ENCODE results near the gene TNFRSF13B. TPM values are rescaled to one million over a fixed set of nuclear protein-coding genes. Genes with fewer than 3 reads are reported as not detected.
"Not testable (repeated sequence)": the region's sequence is repeated elsewhere in the genome, so short reads cannot be mapped to it uniquely, and the experiment has no call there.

TNFRSF13B gene
- total and polyA plus RNA-seq, 2 experiments from 2014 or later = not detected

GRCh38 chr17:17018612-17019429 lies 46.9 kb upstream of the TNFRSF13B start:
- no peak overlapping the region for H3K4me3 ChIP-seq
- no peaks in the 10 kb centered on the region for H3K36me3 ChIP-seq
- peaks cover 4% of the 10 kb centered on the region for H3K27me3 ChIP-seq
- H3K4me1 ChIP-seq (ENCODE audit: low read depth) = peaks cover 12% of the 10 kb centered on the region
- TF ChIP-seq CTCF (IDR thresholded peaks at IDR 0.05; ENCODE audit: low read depth, low read length) = no peak
- no peaks in the 10 kb centered on the region for H3K9me3 ChIP-seq (ENCODE audit: low read depth)
- no peak overlapping the region for H3K27ac ChIP-seq
- DNase-seq (ENCODE audit: low read depth in 1 of 2, low spot score in 1 of 2) = no peak

DNA sequence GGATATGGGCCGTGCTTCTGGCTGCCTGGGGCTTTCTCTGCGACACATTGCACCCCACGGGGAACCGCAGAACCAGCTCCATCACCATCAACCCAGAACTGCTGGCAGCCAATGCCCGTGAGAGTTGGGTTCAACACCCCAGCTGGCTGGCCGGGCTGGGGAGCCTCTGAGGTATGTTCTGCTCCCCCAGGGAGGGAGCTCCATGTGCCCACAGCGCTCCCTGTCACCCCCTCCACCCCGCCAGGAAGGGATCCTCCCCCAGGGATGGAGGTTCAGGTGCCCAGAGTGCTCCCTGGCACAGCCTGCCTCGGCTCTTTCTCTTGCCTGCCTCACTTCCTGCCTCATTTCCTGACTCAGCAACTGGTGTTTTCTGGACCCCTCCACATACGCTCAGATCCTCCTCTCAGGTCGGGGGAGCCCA lies 46.1 kb upstream of the TNFRSF13B start:
- no peak for TF ChIP-seq CTCF (IDR thresholded peaks at IDR 0.05; ENCODE audit: low read depth, low read length)
- no peaks in the 10 kb centered on the region for H3K36me3 ChIP-seq
- H3K27ac ChIP-seq = no peak overlapping the region
- no peaks in the 10 kb centered on the region for H3K9me3 ChIP-seq (ENCODE audit: low read depth)
- H3K4me1 ChIP-seq (ENCODE audit: low read depth) = peaks cover 12% of the 10 kb centered on the region
- peaks cover 4% of the 10 kb centered on the region for H3K27me3 ChIP-seq
- DNase-seq (ENCODE audit: low read depth in 1 of 2, low spot score in 1 of 2) = no peak
- no peak overlapping the region for H3K4me3 ChIP-seq

DNA sequence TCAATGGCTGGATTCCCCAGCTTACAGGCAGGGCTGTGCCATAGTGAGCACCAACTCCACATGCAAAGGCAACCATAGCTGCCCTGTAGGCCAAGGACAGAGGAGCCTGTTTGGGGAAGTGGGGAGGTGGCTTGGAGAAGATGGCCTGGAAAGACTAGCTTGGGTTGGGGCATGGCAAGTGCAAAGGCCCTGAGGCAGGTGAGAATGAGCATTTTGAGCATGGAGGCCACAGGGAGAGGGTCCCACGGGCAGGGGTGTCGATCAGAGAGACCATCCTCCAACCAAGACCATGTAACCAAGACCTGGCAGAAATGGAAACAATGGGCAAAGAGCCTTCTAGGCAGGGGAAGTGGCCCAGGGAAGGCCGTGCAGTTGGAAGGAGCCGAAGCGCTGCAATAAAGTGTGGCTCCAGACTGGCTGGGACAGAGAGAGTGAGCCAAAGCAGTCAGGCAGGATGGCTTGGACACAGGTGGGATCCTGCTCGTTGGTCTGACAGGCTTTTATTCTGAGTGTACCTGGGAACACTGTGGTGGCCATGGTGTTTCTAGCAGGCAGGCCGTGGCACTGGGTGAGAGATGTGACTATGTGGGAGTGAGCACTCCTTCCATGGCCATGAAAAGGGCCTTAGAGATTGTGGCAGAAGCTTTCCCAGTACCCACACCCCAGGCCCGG lies 45.6 kb upstream of the TNFRSF13B start:
- Histone ChIP-seq H3K9me3 (ENCODE audit: low read depth) (no peaks in the 10 kb centered on the region), H3K27me3 (peaks cover 4% of the 10 kb centered on the region), H3K4me3 (no peak overlapping the region), H3K4me1 (ENCODE audit: low read depth) (peaks cover 12% of the 10 kb centered on the region), H3K27ac (no peak overlapping the region), H3K36me3 (no peaks in the 10 kb centered on the region)
- DNase-seq (ENCODE audit: low read depth in 1 of 2, low spot score in 1 of 2) = no peak
- no peak for TF ChIP-seq CTCF (IDR thresholded peaks at IDR 0.05; ENCODE audit: low read depth, low read length)

- H3K4me1 ChIP-seq (ENCODE audit: low read depth); H3K4me3 ChIP-seq; H3K9me3 ChIP-seq (ENCODE audit: low read depth); DNase-seq (ENCODE audit: low read depth in 1 of 2, low spot score in 1 of 2); H3K27me3 ChIP-seq; H3K36me3 ChIP-seq; H3K27ac ChIP-seq: not testable (repeated sequence)
Observed at GRCh38 chr17:17016199-17017197, 44.6 kb upstream of the TNFRSF13B start.

GRCh38 chr17:17015230-17015629 lies 43.3 kb upstream of the TNFRSF13B start:
- no peak for DNase-seq (ENCODE audit: low read depth in 1 of 2, low spot score in 1 of 2)
- H3K36me3 ChIP-seq = no peaks in the 10 kb centered on the region
- H3K4me1 ChIP-seq (ENCODE audit: low read depth) = no peaks in the 10 kb centered on the region
- no peak for TF ChIP-seq CTCF (IDR thresholded peaks at IDR 0.05; ENCODE audit: low read depth, low read length)
- no peaks in the 10 kb centered on the region for H3K9me3 ChIP-seq (ENCODE audit: low read depth)
- peaks cover 4% of the 10 kb centered on the region for H3K27me3 ChIP-seq
- no peak overlapping the region for H3K27ac ChIP-seq
- no peak overlapping the region for H3K4me3 ChIP-seq

DNA sequence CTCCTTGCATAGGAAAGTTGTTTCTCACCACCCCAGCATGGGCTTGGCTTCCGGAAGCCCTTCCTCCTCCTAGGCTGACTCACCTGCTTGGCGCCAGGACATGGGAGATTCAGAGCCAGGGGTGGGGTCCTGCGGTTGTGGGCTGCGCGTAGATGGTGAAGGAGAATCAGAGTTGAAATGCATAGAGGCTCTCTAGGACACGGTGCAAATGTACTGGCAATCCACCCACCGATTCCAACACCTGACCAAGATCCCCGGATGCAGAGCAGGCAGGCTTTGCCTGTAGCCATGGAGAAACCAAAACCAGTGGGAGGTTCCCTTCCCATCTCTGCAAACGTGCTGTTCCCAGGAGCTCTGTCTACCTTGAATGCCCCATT lies 42.8 kb upstream of the TNFRSF13B start:
- not testable (repeated sequence) for DNase-seq (ENCODE audit: low read depth in 1 of 2, low spot score in 1 of 2); H3K36me3 ChIP-seq; H3K27me3 ChIP-seq

GRCh38 chr17:17013828-17014747 lies 42.2 kb upstream of the TNFRSF13B start:
- not testable (repeated sequence) for H3K36me3 ChIP-seq; H3K4me3 ChIP-seq; H3K27me3 ChIP-seq; DNase-seq (ENCODE audit: low read depth in 1 of 2, low spot score in 1 of 2); H3K27ac ChIP-seq; H3K9me3 ChIP-seq (ENCODE audit: low read depth); H3K4me1 ChIP-seq (ENCODE audit: low read depth)

More for the DNA sequence above, 42.8 kb upstream of the TNFRSF13B start:
- not testable (repeated sequence) for H3K4me1 ChIP-seq (ENCODE audit: low read depth); H3K27ac ChIP-seq; H3K9me3 ChIP-seq (ENCODE audit: low read depth); H3K4me3 ChIP-seq
